NCI-H2107 treated with DMSO at 0.1 percent for 48 hours (cell line): Measurements from ENCODE around the gene FAM193B.

Experiments used
- DNase-seq: peaks from one replicate; lab custom pipeline; 2025; ENCODE audit not compliant: unreplicated experiment; lab: John Stamatoyannopoulos, UW

FAM193B gene

DNA sequence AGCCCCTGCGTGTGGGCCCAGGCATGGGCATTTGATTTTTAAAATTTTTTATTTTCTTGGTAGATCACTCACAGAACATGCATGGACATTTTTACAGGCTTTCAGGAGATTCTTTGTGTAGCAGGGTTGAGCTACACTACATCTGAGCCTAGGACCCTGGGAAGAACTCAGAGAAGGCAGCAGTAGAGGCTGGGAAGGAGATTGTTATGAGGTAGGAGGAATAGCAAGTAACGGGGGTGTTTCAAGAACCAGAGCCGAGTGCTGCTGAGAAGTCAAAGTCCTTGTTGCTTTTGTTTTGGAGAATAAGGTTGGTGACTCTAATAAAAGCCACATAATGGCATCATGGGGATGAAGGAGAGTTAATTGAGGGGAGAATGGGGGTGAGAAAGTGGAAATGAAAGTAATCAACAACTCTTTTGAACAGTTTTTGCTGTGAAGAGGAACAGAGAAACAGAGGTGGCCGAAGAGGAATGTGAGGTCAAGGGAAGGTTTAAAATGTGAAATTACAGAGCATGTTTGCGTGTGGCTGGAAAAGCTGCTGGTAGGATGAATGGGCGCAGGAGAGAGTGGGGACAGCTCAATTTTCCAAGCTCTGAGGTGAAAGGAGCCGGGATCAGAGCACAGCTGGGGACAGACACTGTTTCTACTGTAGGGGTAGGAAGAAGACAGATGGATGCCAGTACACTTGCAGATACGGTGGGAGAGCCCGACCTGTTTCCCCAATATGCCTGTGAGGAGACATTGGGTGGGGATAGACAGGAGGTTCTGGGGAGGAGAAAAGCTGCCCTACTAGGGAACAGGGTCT lies 52.3 kb downstream of the FAM193B start:
- no peak for DNase-seq

DNA sequence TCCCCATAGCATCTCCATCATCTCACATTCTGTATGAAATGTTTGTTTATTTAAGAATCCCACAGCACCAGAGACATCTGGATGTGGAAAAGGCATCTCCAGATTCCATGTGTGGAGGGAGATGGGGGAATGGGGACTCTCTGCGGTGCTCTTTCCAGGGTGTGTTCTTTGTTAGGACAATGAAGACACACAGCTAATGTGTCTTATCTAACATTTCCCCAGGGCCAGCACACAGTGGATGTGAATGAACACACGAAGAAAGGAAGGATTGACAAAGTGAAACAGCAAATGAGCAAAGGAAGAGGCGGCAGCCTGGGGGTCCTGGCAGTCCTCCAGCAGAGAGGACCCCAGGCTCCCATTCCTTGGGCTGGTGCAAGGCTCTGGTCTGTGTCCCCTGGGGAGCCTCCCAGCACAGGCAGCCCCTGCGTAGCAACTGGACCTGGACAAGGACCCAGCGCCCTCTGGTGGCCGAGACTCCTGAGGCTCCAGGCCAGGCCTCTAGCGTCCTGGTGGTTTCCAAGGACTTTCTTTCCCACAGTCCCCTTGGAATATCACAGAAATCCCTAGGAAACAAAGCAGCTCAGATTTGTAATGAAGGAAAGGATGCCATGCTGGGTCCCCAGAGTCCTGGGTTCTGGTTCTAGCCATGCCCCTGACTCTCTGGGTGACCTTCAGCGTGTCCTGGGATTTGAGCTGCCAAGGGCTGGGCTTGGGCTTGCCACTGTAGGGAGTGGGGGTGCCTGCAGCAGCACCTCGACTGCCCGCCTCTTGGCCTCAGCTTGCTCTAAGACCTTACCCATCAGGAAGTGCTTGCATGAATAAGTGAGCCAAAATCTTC lies 53.5 kb downstream of the FAM193B start:
- peak; percentile 25 for DNase-seq

DNA sequence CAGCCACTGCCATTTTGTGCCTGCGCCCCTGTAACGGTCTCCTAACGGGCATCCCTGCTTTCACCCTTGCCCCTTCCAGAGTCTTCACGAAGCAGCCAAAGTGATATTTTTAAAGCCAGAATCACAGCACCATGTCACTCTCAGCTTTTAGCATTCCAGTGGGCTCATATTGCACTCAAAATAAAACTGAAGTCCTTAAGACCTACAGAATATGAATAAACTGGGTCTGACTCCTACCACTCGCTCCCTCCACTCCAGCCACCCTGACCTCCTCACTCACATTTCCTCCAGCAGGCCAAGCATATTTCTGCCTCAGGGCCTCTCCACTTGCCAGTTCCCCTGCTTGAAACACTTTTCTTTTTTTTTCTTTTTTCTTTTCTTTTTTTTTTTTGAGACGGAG lies 54.5 kb downstream of the FAM193B start:
- DNase-seq = no peak

DNA sequence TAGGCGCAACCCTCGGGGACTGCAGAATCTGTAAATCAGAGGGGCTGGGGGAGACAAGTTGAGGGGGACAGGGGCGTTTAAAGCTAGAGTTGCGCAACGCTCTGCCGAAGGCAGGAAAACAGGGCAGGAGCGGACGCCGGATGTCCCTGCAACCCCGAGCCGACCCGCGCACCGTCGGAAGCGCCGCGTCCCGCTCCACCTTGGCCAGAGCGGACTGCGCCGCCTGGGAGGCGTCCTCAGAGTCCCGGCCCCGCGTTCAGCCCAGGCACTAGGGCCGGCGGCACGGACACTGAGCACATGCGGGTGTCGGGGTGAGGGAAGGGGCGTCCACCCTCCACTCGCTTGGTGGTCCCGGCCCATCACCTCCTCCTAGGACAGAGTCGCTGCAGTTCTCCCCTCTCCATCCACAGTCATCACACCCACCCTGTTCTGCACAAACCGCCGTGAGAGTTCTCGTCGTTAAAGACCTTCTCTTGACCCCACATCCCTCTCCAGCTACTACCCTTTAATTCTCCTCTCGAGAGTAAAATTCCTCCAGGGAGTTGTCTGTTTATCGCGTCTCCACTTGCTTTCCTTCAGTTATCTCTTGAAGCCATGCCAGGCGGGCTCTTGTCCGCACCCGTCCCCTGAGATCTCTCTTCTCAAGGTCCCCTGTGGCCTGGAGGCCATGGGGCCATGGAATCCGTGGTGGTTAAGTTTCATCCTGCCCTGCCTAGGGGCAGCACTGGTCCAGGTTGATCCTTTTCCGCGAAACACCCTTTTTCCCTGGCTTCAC lies 56.2 kb downstream of the FAM193B start:
- no peak for DNase-seq

DNA sequence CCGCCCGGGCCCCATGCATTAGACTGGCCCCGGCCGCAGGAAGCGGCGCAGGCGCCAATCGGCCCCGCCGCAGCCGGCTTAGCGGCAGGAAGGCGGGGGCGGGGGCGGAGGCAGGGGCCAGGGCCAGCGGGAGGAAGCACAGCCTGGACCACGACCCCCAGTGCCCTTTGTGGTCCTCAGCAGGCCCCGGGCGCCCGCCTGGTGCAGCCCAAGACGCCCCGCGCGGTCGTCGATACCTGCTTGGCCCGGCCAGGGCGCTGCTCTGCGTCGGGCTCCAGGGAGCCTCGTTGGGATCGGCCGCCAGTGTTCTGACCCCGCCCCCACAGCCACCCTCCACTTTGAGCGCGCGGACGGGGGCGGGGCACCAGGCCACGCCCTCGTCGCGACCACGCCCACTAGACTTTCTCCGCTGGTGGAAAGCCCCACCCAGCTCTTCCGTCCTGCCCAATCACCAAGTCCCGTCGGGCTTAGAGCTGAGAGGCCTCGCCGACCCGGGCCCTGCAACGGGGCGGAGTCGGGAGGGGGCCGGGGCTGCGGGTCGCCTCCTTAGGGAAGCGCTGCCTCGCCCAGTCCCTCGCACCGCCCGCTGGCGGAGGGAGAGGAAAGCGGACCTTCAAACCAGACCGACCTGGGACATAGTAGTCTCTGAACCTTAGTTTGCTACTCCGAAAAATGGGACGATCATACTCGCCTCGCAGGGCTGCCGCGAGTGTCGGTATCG lies 56.9 kb downstream of the FAM193B start, which contains the start of gene PDLIM7:
PDLIM7 (minus strand) TSS at position 313 of the 721 bp plus-strand sequence. CDS start 1,092 bp downstream, outside the sequence.
- DNase-seq = peak; percentile 68

DNA sequence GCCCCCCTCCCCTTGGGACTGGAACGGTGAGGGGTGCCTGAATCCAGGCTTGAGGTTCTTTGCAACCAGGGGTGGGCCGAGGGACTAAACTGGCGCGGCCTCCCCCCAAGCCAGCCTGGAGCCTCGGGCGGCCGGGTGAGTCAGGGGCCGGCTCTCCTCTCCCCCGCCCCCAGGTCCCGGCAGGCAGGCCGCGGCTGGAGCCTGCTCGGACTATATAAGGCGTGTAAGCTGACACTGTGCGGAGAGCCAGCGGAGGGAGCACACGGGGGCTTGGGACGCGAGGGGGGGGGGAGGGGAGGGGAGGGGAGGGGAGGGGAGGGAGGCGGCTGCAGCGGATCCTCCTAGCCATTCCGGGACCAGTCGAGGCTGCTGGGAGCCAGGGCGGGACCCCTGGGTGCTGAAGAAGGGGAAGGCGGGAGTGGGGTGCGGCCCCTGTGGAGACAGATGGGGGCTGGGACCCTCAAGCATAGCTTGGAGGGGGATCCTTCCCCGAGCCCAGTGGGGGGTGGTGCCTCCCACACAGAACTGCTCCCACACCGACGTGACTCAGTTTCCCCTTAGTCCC lies 57.6 kb downstream of the FAM193B start:
- DNase-seq = no peak

DNA sequence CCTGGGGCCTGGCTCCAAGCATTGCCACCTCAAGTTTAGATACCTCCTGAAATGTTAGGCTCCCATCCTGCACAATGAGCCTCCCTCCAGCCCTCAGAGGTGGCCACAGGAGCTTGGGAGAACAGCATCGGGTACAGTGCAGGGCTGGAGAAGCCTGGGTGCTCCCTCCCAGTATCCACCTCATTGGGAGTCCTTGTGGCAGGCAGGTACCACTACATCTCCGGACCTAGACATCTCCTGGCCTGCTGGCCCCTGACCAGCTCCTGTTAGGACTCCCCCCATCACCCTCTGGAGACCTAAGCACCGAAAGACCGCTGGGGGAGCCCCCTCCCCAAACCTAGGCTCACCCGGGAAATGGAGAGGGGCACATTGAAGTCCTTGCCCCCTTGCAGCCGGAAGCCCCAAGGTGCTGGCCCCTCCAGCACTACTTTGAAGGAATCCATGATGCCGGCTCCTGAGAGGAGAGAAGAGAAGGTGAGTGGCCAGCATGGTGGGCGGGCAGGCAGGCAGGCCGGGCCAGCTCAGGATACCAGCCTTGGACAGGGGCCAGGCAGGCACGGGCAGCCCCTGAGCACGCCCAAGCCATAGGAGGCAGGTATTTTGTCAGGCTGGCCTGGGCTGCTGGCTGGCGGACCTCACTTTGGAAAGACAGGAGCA lies 58.2 kb downstream of the FAM193B start:
- no peak for DNase-seq

DNA sequence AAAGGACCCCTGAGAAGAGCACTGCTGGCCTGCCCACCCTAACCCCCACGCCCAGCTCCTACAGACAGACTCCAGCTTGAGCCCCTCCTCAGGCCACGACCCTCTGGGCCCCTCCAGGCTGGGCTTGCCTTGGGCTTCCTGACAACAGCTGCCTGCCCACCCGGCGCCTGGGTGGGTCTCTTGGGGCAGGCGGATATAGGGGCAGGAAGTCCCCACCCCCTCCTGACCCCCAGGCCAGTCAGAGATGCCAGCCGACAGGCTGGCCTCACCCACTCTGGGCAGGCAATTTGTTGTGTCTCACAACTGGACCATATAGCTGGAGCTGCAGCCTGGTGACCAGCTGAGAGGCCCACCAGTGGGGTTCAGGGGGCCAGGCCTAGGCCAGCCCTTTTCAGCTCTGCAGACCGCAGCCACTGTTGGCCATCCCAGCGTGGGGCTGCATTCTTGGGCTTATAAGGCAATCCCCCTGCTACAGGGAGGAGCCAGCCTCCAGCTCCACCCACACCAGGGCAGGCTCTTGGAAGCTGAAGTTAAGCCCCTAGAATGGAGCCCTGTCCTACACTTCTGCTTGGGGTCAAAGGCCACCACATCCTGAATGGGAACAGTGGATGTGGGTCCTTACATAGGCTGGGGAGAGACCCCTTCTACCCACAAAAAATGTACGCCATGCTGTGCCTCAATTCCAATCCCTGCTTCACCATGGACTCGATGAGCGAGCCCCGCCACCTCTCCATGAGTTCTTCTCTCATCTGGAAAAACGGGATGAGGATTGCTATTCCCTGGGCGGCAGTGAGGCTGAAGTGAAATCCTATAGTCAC lies 58.9 kb downstream of the FAM193B start:
- DNase-seq = no peak

DNA sequence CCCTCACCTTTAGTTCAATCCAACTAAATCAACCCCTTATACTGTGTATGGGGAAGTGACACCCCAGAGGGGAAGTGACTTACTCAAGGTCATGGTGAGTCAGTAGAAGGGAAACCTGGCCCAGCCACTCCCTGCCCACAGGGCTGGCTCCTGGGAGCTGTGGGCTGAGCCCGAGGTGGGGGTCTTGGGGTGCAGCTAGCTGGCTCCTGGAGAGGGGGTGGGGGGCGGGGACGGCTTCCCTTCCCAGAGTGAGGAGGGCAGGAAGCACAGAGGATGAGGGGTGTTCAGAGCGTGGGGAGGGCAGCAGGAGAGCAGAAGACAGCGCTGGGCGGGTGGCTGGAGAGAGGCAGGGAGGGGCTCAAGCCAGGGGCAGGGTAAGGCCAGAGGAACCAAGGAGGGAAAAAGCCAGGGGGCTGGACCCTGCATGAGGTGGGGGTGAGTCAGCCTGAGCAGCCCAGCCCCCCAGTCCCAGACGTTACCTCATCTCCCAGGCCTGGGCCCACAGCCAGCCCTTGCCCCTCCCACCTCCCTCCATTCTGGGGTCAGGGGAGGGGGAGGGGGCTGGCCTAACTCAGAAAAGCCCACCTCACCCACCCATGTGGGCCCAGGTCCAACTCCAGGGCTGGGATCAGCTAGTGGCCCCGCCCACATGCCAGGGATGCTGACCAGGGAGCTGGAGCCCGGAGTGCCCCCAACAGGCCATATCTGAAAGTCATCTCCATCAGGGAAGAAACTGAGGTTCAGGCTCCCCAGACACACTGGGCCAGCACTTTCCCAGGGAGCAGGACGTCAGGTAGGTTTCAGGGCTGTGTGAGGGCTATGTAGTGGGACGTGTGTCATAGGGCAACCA lies 59.8 kb downstream of the FAM193B start:
- DNase-seq = no peak

DNA sequence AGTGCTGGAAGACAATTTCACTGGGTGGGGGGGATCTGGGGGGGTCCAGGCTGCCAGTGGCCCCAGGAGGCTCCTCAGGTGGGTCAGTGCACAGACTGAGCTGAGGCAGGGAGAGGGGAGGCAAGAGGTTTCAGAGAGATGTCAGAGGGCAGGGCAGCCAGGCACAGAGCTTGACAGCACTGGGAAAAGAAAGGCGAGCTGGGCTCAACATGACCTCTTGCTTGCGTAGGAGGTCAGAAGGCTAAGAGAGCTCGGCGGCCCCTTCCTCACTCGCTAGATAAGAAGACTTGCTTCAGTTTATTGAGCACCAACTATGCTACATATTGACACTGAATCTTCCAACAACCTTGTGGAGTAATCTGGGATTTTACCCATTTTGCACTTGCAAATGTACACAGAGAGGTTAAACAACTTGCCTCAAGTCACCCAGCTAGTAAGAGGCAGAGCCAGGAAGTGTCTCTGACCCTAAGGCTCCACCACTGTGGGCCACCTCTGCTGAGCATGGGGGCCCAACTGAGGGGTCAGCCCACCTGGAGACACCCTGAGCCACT lies 60.5 kb downstream of the FAM193B start:
- DNase-seq = no peak

DNA sequence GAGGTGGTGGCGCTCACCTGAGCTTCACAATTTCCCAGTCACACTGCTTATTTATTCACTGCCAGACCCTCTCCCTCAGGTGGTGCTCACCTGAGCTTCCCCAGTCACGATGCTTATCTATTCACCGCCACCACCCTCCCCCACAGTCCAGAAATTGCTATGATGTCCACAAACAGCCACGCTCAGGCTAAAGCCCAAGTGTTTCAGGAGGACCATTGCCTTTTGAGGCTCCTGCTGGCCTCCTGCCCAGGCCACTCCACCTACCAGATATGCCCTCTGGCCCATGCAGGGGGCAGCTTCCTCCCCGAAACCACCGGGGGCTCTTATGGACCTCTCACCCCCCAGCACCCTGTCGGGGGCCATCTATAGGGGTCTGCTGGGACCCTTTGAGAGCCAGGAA lies 61.5 kb downstream of the FAM193B start:
- no peak for DNase-seq

DNA sequence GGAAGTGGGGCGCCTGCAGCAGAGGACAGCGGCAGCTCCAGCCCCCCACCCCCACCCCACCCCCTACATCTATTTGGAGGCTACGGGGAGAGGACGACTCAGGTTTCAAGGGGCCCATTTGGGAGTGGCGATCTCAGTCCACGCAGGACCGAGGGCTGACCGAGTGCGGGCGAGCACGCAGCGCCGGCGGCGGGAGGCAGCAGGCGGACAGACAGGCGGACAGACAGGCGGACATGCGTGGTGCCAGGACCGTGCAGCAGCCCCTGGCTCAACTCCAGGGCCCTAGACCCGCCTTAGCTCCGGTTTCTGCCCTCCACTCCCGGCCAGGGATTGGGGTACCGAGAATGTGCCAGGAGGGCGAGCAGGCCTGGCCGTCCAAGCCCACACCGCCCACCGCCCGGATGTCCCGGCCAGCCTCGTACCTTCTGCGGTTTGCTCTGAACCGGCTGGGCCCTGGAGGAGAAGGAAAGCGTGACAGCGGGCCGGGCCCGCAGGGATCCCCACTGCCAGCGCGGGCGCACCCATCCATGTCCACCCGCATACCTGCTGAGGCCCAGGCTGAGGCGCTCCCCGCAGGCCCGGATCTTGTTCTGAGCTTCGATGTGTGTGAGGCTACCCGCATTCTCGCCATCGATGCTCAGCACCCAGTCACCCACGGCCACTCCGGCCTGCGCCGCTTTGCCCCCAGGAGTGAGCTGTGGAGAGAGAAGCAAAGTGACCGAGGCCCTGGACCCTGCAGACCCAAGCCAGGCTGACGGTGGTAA lies 62.2 kb downstream of the FAM193B start:
- no peak for DNase-seq

DNA sequence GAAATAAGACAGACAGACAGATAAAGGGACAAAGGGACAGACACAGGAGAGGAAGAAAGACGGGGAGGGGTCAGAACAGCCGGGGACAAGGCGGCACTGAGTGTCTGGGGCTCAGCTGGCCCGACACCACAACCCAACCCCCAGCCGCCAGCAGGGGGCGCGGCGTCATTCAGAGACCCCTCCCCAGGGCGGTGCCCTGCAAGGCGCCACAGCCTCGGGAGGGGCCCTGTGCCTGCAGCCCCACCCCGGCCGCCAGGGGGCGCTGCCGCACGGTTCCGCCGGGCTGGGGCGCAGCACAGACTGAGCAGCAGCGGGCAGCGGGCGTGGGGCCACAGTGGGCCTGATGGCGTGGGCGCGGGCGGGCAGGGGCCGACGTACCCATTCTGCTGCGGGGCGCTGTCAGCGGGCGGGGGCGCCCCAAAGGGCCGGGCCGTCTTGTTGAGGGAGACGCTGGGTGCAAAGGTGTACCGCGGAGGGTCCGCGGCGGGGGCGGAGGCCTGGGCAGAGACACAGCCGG lies 62.9 kb downstream of the FAM193B start:
- no peak for DNase-seq

DNA sequence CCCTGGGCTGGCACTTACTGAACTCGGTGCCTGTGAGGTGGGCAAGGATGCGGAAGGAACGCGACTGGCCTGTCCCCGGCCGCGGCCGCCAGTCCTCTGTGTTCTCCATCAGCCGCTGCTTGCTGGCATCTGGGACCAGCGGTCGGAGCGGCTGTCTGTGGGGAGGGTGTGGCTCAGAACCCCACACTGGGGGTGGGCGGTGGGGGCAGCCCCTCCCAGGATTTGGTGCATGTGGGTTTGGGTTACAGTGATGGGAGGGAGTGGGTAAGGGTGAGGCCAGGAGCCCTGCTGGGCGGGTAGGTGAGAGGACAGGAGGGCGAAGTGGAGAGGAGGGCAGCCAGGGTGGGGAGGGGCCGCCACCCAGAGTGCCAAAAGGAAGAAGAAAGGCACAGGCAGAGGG lies 63.4 kb downstream of the FAM193B start:
- no peak for DNase-seq

DNA sequence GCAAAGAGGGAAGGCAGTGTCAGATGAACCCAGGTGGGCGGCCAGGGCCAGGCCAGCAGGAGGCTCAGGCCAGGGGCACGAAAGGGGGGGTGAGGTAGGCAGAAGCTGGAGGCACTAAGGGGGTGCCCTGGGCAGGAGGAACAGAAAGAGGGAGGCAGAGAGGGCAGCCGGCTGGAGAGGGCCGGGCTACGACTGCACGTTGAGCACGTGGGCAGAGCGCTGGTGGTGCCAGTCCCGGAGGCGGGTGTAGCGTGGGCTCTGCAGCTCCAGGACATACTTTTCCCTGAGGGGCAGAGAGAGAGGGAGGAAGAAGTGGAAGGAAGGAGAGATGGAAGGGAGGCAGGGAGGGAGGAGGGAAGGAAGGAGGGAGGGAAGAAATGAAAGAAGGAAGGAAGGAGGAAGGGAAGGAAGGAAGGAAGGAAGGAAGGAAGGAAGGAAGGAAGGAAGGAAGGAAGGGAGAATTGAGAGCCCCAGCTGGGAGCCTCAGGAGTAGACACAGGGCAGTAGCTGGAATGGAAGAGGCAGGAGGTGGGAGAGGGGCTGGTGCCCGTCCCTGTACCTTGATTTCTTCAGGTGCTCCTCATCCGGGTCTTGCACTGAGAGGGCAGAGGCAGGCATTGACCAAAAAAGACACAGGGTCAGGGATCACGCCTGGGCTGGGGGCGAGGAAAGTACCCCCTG lies 63.9 kb downstream of the FAM193B start:
- DNase-seq = no peak

DNA sequence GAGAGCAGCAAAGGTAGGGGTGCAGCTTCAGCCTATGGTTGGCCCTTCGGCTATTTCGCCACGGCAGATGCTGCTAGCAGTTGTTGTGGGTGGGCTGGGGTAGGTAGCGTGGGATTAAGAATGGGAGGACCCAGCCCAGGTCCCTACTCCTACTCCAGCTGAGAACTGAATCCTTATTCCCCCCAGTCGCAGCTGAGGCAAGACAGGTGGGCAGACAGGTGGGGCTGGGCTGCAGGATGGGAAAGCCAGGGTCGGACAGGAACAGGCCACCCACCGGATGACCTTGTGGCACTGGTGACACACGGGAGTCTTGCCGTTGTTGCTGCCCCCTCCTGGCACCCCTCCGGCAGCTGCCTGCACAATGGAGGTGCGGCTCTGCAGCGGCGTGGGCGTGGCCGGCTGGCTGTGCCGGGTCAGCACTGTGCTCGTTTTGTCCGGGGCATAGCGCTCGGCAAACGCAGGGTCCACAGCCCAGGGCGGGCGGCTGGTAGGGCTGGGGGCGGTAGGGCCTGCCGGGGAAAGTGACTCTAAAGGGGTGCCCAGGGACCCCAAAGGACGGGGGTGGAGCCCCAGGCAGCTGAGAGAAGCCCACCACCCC lies 65.1 kb downstream of the FAM193B start:
- no peak for DNase-seq
